CD4-positive, alpha-beta memory T cell (primary cell): ENCODE data around the gene PTPN4. TPM values are rescaled to one million over a fixed set of nuclear protein-coding genes. Genes with fewer than 3 reads are reported as not detected.
A peak's percentile ranks its signal among the peaks of the same experiment; 100 is the strongest.

Source experiments
- CTCF ChIA-PET: fragments of 350-600 bp; sonication (Branson Sonifier 250); formaldehyde crosslinking; loops from one replicate; lab custom pipeline; 2021; ENCODE audit warnings: inconsistent platforms; ENCODE audit not compliant: partially characterized antibody; lab: Charles Lee
- POLR2A ChIA-PET: fragments of 350-600 bp; sonication (Branson Sonifier 250); formaldehyde crosslinking; loops from one replicate; lab custom pipeline; 2021; ENCODE audit not compliant: partially characterized antibody; lab: Charles Lee
- DNase-seq, 5 donors: peaks; one replicate each; pipeline versions ENCODE4 v3.0.0 to v3.0.0-alpha.2; 2020 to 2022; ENCODE audit warnings: mixed read lengths in 1 of 5
- H3K27ac ChIP-seq: one replicate; pipeline ENCODE4 v1.7.0; 2013; ENCODE audit warnings: low read depth, low read length
- H3K27me3 ChIP-seq: 2 replicates; pipeline ENCODE4 v1.7.0; 2013; ENCODE audit warnings: mild to moderate bottlenecking, low read length, moderate library complexity; ENCODE audit not compliant: insufficient read depth
- H3K36me3 ChIP-seq: 2 replicates; pipeline ENCODE4 v1.7.0; 2013; ENCODE audit warnings: mild to moderate bottlenecking, low read length, moderate library complexity; ENCODE audit not compliant: insufficient read depth
- H3K4me1 ChIP-seq: 2 replicates; pipeline ENCODE4 v1.7.0; 2013; ENCODE audit warnings: mild to moderate bottlenecking, low read length, moderate library complexity; ENCODE audit not compliant: insufficient read depth
- H3K4me3 ChIP-seq, 2 donors: one replicate each; pipeline ENCODE4 v1.7.0; 2013; ENCODE audit warnings: low read length in 2 of 2, mild to moderate bottlenecking in 1 of 2
- H3K9me3 ChIP-seq, 2 donors: one replicate each; pipeline ENCODE4 v1.7.0; 2013; ENCODE audit warnings: low read length in 2 of 2, control low read depth in 1 of 2; ENCODE audit not compliant: control insufficient read depth in 1 of 2
- H3K27ac Mint-ChIP-seq, 7 donors: one replicate each; pipeline ENCODE4 v1.8.0; 2020 to 2021; ENCODE audit warnings: mixed read lengths in 7 of 7, mild to moderate bottlenecking in 6 of 7, inconsistent platforms in 3 of 7, moderate library complexity in 3 of 7
- H3K27me3 Mint-ChIP-seq, 2 donors: one replicate each; pipeline ENCODE4 v1.8.0; 2020 to 2021; ENCODE audit warnings: mixed read lengths in 2 of 2
- H3K36me3 Mint-ChIP-seq, 2 donors: one replicate each; pipeline ENCODE4 v1.8.0; 2020 to 2021; ENCODE audit warnings: mixed read lengths in 2 of 2, inconsistent platforms in 1 of 2, mild to moderate bottlenecking in 1 of 2
- H3K4me1 Mint-ChIP-seq, 4 donors: one replicate each; pipeline ENCODE4 v1.8.0; 2020 to 2021; ENCODE audit warnings: mixed read lengths in 4 of 4, mild to moderate bottlenecking in 1 of 4
- H3K4me3 Mint-ChIP-seq, 8 donors: one replicate each; pipeline ENCODE4 v1.8.0; 2020 to 2021; ENCODE audit warnings: mixed read lengths in 8 of 8, mild to moderate bottlenecking in 7 of 8, moderate library complexity in 6 of 8, inconsistent platforms in 3 of 8
- H3K9me3 Mint-ChIP-seq, 8 donors: one replicate each; pipeline ENCODE4 v1.8.0; 2020 to 2021; ENCODE audit warnings: mixed read lengths in 8 of 8, mild to moderate bottlenecking in 5 of 8, inconsistent platforms in 3 of 8, moderate library complexity in 1 of 8
- intact Hi-C: fragments of 100-400 bp; cut with micrococcal nuclease; formaldehyde crosslinking; loops from one replicate; pipeline ENCODE4 v1.15.1; 2023
- polyA plus RNA-seq, 2 donors: library from polyadenylated mRNA; unstranded; fragments of 300-500 nt; fragmentation: Illumina TruSeq; gene quantifications; one replicate each; pipeline ENCODE4 v1.2.3, GENCODE V29; 2021
- total RNA-seq, 2 experiments: library from RNA; stranded (reverse); gene quantifications; one replicate each; pipeline ENCODE4 v1.2.3, GENCODE V29; 2021

PTPN4 gene
- total and polyA plus RNA-seq, 4 experiments from 2014 or later = 83.1 to 137 (median 92.9) TPM

DNA sequence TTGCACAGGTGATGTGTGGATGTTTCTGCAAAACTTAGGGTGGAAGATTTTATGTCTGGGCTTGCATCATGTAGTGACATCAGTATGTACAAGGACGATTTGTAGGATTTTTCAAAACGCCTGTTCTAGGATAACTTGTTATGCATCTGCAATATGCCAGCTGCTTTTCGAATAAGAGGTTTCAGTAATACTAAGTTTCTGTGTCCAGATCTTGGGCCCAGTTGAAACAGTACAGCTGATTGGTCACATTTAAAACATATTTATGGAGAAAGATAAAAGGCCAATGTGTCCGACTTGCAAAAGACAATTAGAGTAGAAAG, 1.2 kb downstream of the PTPN4 start:
- intact Hi-C loops = no loop called here
- H3K27me3 ChIP-seq = no peaks in the 10 kb centered on the region
- peaks cover 61% of the 10 kb centered on the region for H3K4me1 ChIP-seq
- no peaks in the 10 kb centered on the region for H3K27me3 Mint-ChIP-seq
- H3K4me1 Mint-ChIP-seq = peaks cover 37 to 71% (median 47%) of the 10 kb centered on the region in 4 donors
- H3K4me3 Mint-ChIP-seq = peak overlapping the region; percentile 82 to 94 (median 92)
- no peaks in the 10 kb centered on the region for H3K9me3 Mint-ChIP-seq
- H3K36me3 ChIP-seq = no peaks in the 10 kb centered on the region
- CTCF ChIA-PET = interaction anchor here (0.7 to 3.3 kb wide), 6 partner anchors 58 to 416 kb away, joined by 3 to 17 read pairs (median 5); no protein-coding TSS in a partner anchor
- peak overlapping the region; percentile 3 to 94 (median 90) for H3K27ac Mint-ChIP-seq
- POLR2A ChIA-PET = interaction anchor here (1.0 to 2.3 kb wide), 9 partner anchors 9 to 415 kb away, joined by 3 to 29 read pairs (median 4); no protein-coding TSS in a partner anchor
- peak overlapping the region; percentile 78 for H3K27ac ChIP-seq
- DNase-seq = peak in 1 of 5 donors; percentile 4
- H3K36me3 Mint-ChIP-seq = peaks cover 0 to 10% of the 10 kb centered on the region in 2 donors
- H3K9me3 ChIP-seq = no peaks in the 10 kb centered on the region
- peak overlapping the region; percentile 82 to 88 for H3K4me3 ChIP-seq

DNA sequence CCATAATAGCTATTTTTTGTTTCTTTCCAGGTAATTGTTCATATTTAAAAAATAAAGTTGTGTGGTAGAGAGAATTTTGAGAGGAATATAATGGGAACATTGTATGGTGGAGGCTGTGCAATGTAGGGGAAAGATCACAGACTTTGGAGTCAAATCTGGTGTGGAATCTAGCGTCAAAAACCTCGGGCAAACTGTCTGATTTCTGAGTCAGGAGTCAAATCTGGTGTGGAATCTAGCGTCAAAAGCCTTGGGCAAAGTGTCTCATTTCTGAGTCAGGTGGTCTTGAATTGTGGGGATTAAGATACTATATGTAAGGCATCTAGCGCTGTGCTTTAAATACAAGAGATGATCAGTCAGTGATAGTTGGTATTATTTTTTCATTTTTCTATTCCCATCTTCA, 5.1 kb downstream of the PTPN4 start:
- Mint-ChIP-seq H3K4me1 (peaks cover 34 to 57% (median 45%) of the 10 kb centered on the region in 4 donors), H3K36me3 (peaks cover 0 to 6% of the 10 kb centered on the region in 2 donors), H3K4me3 (peak overlapping the region in 5 of 8 donors; percentile 5 to 57 (median 35)), H3K9me3 (no peaks in the 10 kb centered on the region), H3K27me3 (no peaks in the 10 kb centered on the region), H3K27ac (peak overlapping the region in 2 of 7 donors; percentile 8 to 39)
- POLR2A ChIA-PET = no interaction called here
- CTCF ChIA-PET = interaction anchor here (1.0 kb wide), 1 partner anchor 412 kb away, joined by 3 read pairs; no protein-coding TSS in a partner anchor
- Histone ChIP-seq H3K27me3 (no peaks in the 10 kb centered on the region), H3K9me3 (no peaks in the 10 kb centered on the region), H3K36me3 (no peaks in the 10 kb centered on the region), H3K27ac (no peak overlapping the region), H3K4me1 (peaks cover 87% of the 10 kb centered on the region), H3K4me3 (no peak overlapping the region)
- intact Hi-C loops = no loop called here
- no peak for DNase-seq

DNA sequence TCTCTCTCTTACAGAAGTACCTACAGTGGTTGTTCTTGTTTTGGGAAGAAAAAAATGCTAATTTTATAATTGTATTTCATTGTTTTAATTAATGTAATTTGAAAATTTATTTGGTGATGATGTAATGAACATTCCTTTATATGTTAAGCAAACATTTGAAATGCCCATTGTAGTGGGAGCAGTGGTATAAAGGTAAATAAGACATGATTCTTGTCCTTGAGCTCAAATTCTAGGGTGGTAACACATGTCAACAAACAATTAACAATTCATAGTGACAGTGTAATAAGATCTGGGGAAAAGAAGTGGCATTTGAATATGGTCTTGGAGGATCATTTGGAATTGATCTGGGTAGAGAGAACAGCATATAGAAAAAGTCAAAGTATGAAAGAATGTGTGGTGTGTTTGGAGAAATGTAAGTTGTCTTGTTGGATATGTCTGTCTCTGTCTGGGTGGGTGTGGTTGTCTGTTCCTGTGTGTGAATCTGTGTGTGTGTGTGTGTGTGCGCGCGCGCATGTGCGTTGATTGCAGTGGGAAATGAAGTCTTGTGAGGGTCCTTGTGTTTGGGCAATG, 5.8 kb downstream of the PTPN4 start:
- peaks cover 0 to 3% of the 10 kb centered on the region in 2 donors for H3K36me3 Mint-ChIP-seq
- no peak overlapping the region for H3K27ac Mint-ChIP-seq
- Histone ChIP-seq H3K4me3 (no peak overlapping the region), H3K9me3 (no peaks in the 10 kb centered on the region), H3K27me3 (no peaks in the 10 kb centered on the region), H3K27ac (no peak overlapping the region), H3K4me1 (peaks cover 90% of the 10 kb centered on the region), H3K36me3 (no peaks in the 10 kb centered on the region)
- intact Hi-C loops = no loop called here
- H3K4me3 Mint-ChIP-seq = peak overlapping the region in 6 of 8 donors; percentile 1 to 56 (median 27)
- no peak for DNase-seq
- ChIA-PET POLR2A (interaction anchor here (1.7 kb wide), 1 partner anchor 164 kb away, joined by 3 read pairs; no protein-coding TSS in a partner anchor), CTCF (interaction anchor here (1.3 kb wide), 1 partner anchor 547 kb away, joined by 4 read pairs; no protein-coding TSS in a partner anchor)
- H3K27me3 Mint-ChIP-seq = no peaks in the 10 kb centered on the region
- H3K9me3 Mint-ChIP-seq = no peaks in the 10 kb centered on the region
- H3K4me1 Mint-ChIP-seq = peaks cover 36 to 54% (median 46%) of the 10 kb centered on the region in 4 donors

DNA sequence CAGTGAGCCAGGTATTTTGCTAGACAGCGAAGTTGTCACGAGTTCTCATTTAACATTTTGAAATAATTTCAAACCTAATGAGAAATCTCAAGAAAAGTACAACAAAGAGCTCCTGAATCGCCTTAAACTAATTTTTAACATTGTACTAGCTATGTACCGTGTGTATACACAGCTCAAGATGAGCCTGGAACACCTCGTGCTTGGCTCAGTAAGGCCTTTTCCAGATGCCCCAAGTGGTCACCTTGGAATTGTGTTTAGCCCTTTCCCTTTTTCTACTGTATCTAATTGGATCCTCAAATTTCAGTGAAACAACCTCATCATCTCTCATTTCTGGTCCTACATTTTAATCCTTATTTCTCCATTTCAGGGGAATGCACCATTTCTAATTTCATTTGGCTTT, 7.2 kb downstream of the PTPN4 start:
- H3K9me3 ChIP-seq = no peaks in the 10 kb centered on the region
- intact Hi-C loops = no loop called here
- no peaks in the 10 kb centered on the region for H3K36me3 ChIP-seq
- CTCF ChIA-PET = interaction anchor here (1.3 kb wide), 1 partner anchor 546 kb away, joined by 4 read pairs; no protein-coding TSS in a partner anchor
- peaks cover 88% of the 10 kb centered on the region for H3K4me1 ChIP-seq
- POLR2A ChIA-PET = interaction anchor here (1.7 kb wide), 1 partner anchor 163 kb away, joined by 3 read pairs; no protein-coding TSS in a partner anchor
- Mint-ChIP-seq H3K4me1 (peaks cover 36 to 54% (median 46%) of the 10 kb centered on the region in 4 donors), H3K27ac (no peak overlapping the region), H3K27me3 (no peaks in the 10 kb centered on the region), H3K9me3 (no peaks in the 10 kb centered on the region), H3K4me3 (no peak overlapping the region), H3K36me3 (peaks cover 0 to 3% of the 10 kb centered on the region in 2 donors)
- H3K4me3 ChIP-seq = no peak overlapping the region
- no peak overlapping the region for H3K27ac ChIP-seq
- no peak for DNase-seq
- H3K27me3 ChIP-seq = no peaks in the 10 kb centered on the region

DNA sequence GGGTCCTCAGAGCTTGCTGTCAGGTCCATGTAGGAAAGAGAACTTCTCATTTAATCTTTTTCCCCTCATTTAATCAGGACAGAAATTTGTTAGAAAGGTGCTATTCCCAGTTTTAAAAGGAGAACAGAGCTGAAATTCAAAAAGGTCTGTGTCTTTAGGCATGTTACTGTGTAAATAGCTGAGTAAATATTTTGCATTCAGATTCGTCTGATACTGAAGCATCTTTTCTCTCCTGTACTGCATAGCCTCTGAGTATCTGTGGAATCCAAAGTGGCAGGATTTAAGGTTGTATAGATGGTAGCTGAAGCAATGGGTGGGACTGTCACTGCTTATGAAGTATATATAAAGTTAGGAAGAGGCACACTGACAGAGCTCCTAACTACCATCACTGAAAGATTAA, 9.0 kb downstream of the PTPN4 start:
- H3K36me3 ChIP-seq = no peaks in the 10 kb centered on the region
- CTCF ChIA-PET = interaction anchor here (1.1 to 1.6 kb wide), 3 partner anchors 16 to 545 kb away, joined by 3 to 4 read pairs (median 4); no protein-coding TSS in a partner anchor
- H3K9me3 ChIP-seq = no peaks in the 10 kb centered on the region
- H3K4me1 Mint-ChIP-seq = peaks cover 32 to 49% (median 38%) of the 10 kb centered on the region in 4 donors
- peaks cover 0 to 3% of the 10 kb centered on the region in 2 donors for H3K36me3 Mint-ChIP-seq
- POLR2A ChIA-PET = interaction anchor here (1.0 to 1.7 kb wide), 3 partner anchors 8 to 90 kb away, joined by 3 to 8 read pairs (median 5); partner anchors contain the start of genes PTPN4 and TMEM177
- no peak overlapping the region for H3K27ac ChIP-seq
- H3K27me3 ChIP-seq = no peaks in the 10 kb centered on the region
- intact Hi-C loops = no loop called here
- peaks cover 86% of the 10 kb centered on the region for H3K4me1 ChIP-seq
- no peaks in the 10 kb centered on the region for H3K27me3 Mint-ChIP-seq
- H3K4me3 ChIP-seq = no peak overlapping the region
- no peaks in the 10 kb centered on the region for H3K9me3 Mint-ChIP-seq
- no peak for DNase-seq
- no peak overlapping the region for H3K27ac Mint-ChIP-seq
- H3K4me3 Mint-ChIP-seq = no peak overlapping the region

DNA sequence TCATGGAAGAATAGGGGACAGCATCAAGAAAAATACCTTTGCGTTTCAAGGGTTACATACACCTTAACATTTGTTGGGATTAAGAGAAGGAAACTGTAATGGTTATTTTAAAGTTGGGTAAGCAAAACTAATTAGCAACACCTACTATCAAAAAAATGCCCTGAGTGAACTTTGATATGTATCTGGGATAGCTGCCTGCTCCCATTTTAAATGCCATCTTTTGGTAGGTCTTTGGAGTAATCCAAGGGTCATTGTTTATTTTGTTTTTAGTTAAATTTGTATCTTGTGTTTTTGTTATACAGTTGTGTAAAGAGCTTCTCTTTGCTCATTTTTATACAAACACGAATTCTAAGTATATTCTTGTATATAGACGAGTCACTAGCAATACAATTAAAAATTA, 9.9 kb downstream of the PTPN4 start:
- peaks cover 6 to 8% of the 10 kb centered on the region in 2 donors for H3K36me3 Mint-ChIP-seq
- no peaks in the 10 kb centered on the region for H3K27me3 Mint-ChIP-seq
- Histone ChIP-seq H3K4me1 (peaks cover 83% of the 10 kb centered on the region), H3K4me3 (no peak overlapping the region), H3K36me3 (no peaks in the 10 kb centered on the region), H3K27me3 (no peaks in the 10 kb centered on the region), H3K9me3 (no peaks in the 10 kb centered on the region), H3K27ac (no peak overlapping the region)
- no peak for DNase-seq
- intact Hi-C loops = no loop called here
- H3K27ac Mint-ChIP-seq = no peak overlapping the region
- H3K4me3 Mint-ChIP-seq = peak overlapping the region in 1 of 8 donors; percentile 46
- H3K9me3 Mint-ChIP-seq = no peaks in the 10 kb centered on the region
- ChIA-PET CTCF (interaction anchor here (0.7 to 1.6 kb wide), 4 partner anchors 17 to 544 kb away, joined by 3 to 4 read pairs (median 4); no protein-coding TSS in a partner anchor), POLR2A (interaction anchor here (1.7 kb wide), 1 partner anchor 9 kb away, joined by 8 read pairs; no protein-coding TSS in a partner anchor)
- H3K4me1 Mint-ChIP-seq = peaks cover 28 to 49% (median 37%) of the 10 kb centered on the region in 4 donors

DNA sequence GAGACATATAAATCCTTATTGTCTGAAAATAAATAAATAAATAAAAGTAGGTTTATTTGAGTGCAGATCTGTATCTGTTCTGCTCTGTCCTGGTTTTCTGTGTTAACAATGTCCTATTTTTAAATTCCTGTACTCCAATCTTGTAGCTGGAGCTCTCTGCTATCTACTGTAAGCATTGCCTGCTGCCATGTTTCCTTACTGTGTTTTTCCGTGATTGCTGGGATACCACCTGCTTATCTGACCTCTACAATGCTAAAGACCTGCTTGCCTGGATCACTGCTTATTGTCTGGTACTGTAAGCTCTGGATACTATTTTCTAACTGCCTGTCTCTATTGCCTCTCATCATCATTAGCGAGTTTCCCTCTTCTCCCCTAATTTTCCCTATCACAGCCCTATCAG, 11.6 kb downstream of the PTPN4 start:
- H3K9me3 ChIP-seq = no peaks in the 10 kb centered on the region
- no peak for DNase-seq
- Mint-ChIP-seq H3K27ac (peak overlapping the region in 5 of 7 donors; percentile 2 to 81 (median 38)), H3K4me1 (peaks cover 22 to 42% (median 33%) of the 10 kb centered on the region in 4 donors), H3K27me3 (no peaks in the 10 kb centered on the region), H3K4me3 (peak overlapping the region in 5 of 8 donors; percentile 1 to 47 (median 29)), H3K36me3 (peaks cover 6 to 9% of the 10 kb centered on the region in 2 donors), H3K9me3 (no peaks in the 10 kb centered on the region)
- H3K27ac ChIP-seq = no peak overlapping the region
- H3K4me1 ChIP-seq = peaks cover 68% of the 10 kb centered on the region
- intact Hi-C loops = loop anchor here (1.0 kb wide), 1 partner anchor 9 kb away; no protein-coding TSS in a partner anchor
- H3K4me3 ChIP-seq = no peak overlapping the region
- CTCF ChIA-PET = interaction anchor here (0.7 to 1.1 kb wide), 2 partner anchors 12 to 306 kb away, joined by 3 read pairs; partner anchors contain the start of gene PTPN4
- no peaks in the 10 kb centered on the region for H3K27me3 ChIP-seq
- POLR2A ChIA-PET = interaction anchor here (1.0 kb wide), 1 partner anchor 11 kb away, joined by 7 read pairs; the partner anchor contains the start of gene PTPN4
- no peaks in the 10 kb centered on the region for H3K36me3 ChIP-seq
